ENCODE measurements around the gene ARG2. TPM values are rescaled to one million over a fixed set of nuclear protein-coding genes. Genes with fewer than 3 reads are reported as not detected.

Gene ARG2
- total RNA-seq, 1 donor from 2014 or later, result 0.40 TPM

DNA sequence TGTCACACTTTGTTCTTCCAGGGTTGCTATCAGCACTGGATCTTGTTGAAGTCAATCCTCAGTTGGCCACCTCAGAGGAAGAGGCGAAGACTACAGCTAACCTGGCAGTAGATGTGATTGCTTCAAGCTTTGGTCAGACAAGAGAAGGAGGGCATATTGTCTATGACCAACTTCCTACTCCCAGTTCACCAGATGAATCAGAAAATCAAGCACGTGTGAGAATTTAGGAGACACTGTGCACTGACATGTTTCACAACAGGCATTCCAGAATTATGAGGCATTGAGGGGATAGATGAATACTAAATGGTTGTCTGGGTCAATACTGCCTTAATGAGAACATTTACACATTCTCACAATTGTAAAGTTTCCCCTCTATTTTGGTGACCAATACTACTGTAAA, 31.0 kb downstream of the ARG2 start:
- DNase-seq (no peak), ATAC-seq (ENCODE audit: low read depth) (no peak)
- Mint-ChIP-seq H3K9me3 (no peaks in the 10 kb centered on the region), H3K27ac (no peak overlapping the region), H3K27me3 (no peaks in the 10 kb centered on the region), H3K36me3 (ENCODE audit: low read depth) (peaks cover 88% of the 10 kb centered on the region), H3K4me3 (no peak overlapping the region), H3K4me1 (no peaks in the 10 kb centered on the region)
- ChIA-PET POLR2A (no interaction called here), CTCF (interaction anchor here (1.1 kb wide), 1 partner anchor 68 kb away, joined by 3 read pairs; no protein-coding TSS in a partner anchor)
- no peak for TF ChIP-seq CTCF (IDR thresholded peaks at IDR 0.05)
- intact Hi-C loops (cut with micrococcal nuclease), result no loop called here

DNA sequence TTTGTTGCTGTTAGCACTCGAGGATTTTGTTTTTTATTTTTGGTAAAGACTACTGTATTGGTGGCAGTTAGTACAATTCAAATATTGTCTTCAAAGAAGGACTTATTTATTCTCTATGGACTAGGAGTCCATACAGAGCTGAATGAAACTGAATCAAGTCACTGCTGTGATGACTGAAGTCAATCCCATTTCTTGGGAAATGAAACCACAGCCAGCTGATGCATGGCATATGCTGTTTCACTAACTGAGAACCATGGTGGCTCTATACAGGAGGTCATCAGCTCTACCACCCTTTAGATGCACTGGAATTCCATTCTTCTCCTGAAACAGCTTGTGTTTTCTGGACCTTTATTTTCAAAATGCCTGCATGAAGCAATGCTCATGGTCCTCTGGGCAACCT, 32.5 kb downstream of the ARG2 start:
- ChIA-PET POLR2A (no interaction called here), CTCF (interaction anchor here (1.2 to 1.3 kb wide), 2 partner anchors 46 to 68 kb away, joined by 3 read pairs; no protein-coding TSS in a partner anchor)
- DNase-seq (no peak), ATAC-seq (ENCODE audit: low read depth) (no peak)
- TF ChIP-seq CTCF (IDR thresholded peaks at IDR 0.05), result no peak
- intact Hi-C loops (cut with micrococcal nuclease), result no loop called here
- Mint-ChIP-seq H3K27ac (no peak overlapping the region), H3K4me1 (no peaks in the 10 kb centered on the region), H3K4me3 (no peak overlapping the region), H3K9me3 (no peaks in the 10 kb centered on the region), H3K27me3 (no peaks in the 10 kb centered on the region), H3K36me3 (ENCODE audit: low read depth) (peaks cover 86% of the 10 kb centered on the region)

DNA sequence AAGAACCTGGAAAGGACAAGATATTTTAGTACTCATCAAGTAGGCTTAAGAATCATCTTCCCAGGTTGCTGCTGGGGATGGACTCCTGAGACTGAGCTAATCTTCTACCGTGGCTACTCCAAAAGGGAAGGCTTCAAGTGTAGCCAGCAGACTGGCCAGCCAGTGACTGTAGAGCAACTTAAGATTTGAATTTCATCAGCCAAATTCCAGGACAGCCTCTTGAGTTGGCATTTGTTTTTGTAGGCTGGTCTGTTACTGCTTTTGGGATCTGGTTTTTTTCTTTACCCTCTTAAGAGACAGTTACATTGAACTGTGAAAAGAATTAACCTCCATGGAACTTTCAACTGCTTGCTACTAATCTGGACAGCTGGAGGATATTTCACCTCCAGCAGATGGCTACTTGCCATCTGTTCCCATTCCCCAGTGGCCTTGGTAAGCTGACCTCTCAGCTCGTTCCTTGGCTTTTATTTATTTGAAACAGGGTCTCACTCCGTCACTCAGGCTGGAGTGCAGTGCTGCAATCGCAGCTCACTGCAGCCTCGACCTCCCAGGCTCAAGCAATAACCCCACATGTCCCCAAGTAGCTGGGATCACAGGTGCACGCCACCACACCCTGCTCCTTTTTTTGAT, 34.0 kb downstream of the ARG2 start:
- ATAC-seq (ENCODE audit: low read depth) (no peak), DNase-seq (no peak)
- POLR2A ChIA-PET, result no interaction called here
- no peaks in the 10 kb centered on the region for H3K27me3 Mint-ChIP-seq
- H3K36me3 Mint-ChIP-seq (ENCODE audit: low read depth), result peaks cover 91% of the 10 kb centered on the region
- no peak for TF ChIP-seq CTCF (IDR thresholded peaks at IDR 0.05)
- H3K27ac Mint-ChIP-seq, result no peak overlapping the region
- no peaks in the 10 kb centered on the region for H3K4me1 Mint-ChIP-seq
- no peaks in the 10 kb centered on the region for H3K9me3 Mint-ChIP-seq
- CTCF ChIA-PET, result interaction anchor here (1.3 kb wide), 1 partner anchor 13 kb away, joined by 3 read pairs; no protein-coding TSS in a partner anchor
- H3K4me3 Mint-ChIP-seq, result no peak overlapping the region
- intact Hi-C loops (cut with micrococcal nuclease), result no loop called here

GRCh38 chr14:67663633-67664032, 43.9 kb downstream of the ARG2 start:
- H3K27ac Mint-ChIP-seq, result no peak overlapping the region
- POLR2A ChIA-PET, result no interaction called here
- peaks cover 35% of the 10 kb centered on the region for H3K4me1 Mint-ChIP-seq
- no peaks in the 10 kb centered on the region for H3K9me3 Mint-ChIP-seq
- ATAC-seq (ENCODE audit: low read depth) (no peak), DNase-seq (no peak)
- peaks cover 24% of the 10 kb centered on the region for H3K36me3 Mint-ChIP-seq (ENCODE audit: low read depth)
- CTCF ChIA-PET, result interaction anchor here (0.7 to 2.2 kb wide), 6 partner anchors 41 to 237 kb away, joined by 3 to 12 read pairs (median 3); no protein-coding TSS in a partner anchor
- no peaks in the 10 kb centered on the region for H3K27me3 Mint-ChIP-seq
- no peak overlapping the region for H3K4me3 Mint-ChIP-seq
- TF ChIP-seq CTCF (IDR thresholded peaks at IDR 0.05), result no peak
- intact Hi-C loops (cut with micrococcal nuclease), result no loop called here

DNA sequence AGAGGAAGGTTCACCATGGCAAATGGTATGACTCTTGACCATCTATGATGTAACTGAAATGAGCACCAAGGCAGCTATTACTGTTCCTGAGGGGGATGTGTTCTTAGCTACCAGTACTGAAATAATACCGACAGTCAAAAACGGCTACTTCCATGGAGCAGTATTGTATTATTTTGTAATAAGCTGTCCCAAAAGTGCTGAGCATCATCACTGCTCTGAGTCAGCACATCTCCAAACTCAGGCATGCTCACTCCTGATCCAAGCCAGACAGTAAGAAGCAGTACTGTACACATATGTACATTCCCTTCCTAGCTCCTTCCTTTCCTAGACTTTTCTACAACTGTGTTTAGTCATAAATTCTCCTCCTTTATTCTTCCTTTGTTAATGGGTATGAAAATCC, 46.1 kb downstream of the ARG2 start:
- DNase-seq (no peak), ATAC-seq (ENCODE audit: low read depth) (no peak)
- intact Hi-C loops (cut with micrococcal nuclease), result loop anchor here (5.0 kb wide), 1 partner anchor 36 kb away; the partner anchor contains the start of gene RDH12
- no peak overlapping the region for H3K4me3 Mint-ChIP-seq
- ChIA-PET CTCF (interaction anchor here (0.7 to 3.9 kb wide), 10 partner anchors 35 to 239 kb away, joined by 3 to 81 read pairs (median 8); partner anchors contain the start of genes ARG2 and PIGH), POLR2A (no interaction called here)
- no peak for TF ChIP-seq CTCF (IDR thresholded peaks at IDR 0.05)
- no peaks in the 10 kb centered on the region for H3K9me3 Mint-ChIP-seq
- H3K27ac Mint-ChIP-seq, result peak overlapping the region; percentile 68
- H3K4me1 Mint-ChIP-seq, result peaks cover 50% of the 10 kb centered on the region
- peaks cover 5% of the 10 kb centered on the region for H3K36me3 Mint-ChIP-seq (ENCODE audit: low read depth)
- H3K27me3 Mint-ChIP-seq, result no peaks in the 10 kb centered on the region
